ENCODE results near the gene RAC2.

- TF ChIP-seq, protein P1, sequence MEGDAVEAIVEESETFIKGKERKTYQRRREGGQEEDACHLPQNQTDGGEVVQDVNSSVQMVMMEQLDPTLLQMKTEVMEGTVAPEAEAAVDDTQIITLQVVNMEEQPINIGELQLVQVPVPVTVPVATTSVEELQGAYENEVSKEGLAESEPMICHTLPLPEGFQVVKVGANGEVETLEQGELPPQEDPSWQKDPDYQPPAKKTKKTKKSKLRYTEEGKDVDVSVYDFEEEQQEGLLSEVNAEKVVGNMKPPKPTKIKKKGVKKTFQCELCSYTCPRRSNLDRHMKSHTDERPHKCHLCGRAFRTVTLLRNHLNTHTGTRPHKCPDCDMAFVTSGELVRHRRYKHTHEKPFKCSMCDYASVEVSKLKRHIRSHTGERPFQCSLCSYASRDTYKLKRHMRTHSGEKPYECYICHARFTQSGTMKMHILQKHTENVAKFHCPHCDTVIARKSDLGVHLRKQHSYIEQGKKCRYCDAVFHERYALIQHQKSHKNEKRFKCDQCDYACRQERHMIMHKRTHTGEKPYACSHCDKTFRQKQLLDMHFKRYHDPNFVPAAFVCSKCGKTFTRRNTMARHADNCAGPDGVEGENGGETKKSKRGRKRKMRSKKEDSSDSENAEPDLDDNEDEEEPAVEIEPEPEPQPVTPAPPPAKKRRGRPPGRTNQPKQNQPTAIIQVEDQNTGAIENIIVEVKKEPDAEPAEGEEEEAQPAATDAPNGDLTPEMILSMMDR (IDR thresholded peaks at IDR 0.05) = no peak
- TF ChIP-seq CHD4 (IDR thresholded peaks at IDR 0.05; ENCODE audit: borderline replicate concordance) (no peak), MAZ (IDR thresholded peaks at IDR 0.05; ENCODE audit: borderline replicate concordance, low read depth, low read length) (no peak), CBX2 (IDR thresholded peaks at IDR 0.05; ENCODE audit: borderline replicate concordance, low read depth) (no peak)
Measured at GRCh38 chr22:37203354-37204044, 40.6 kb downstream of the RAC2 start.
